GM04504 (cell line): Measurements from ENCODE around the gene CD74.

Experiments
- DNase-seq: peaks from one replicate; pipeline ENCODE4 v3.0.0-alpha.2; 2012; ENCODE audit warnings: low read depth

The CD74 gene

GRCh38 chr5:150396267-150396666 lies 16.4 kb downstream of the CD74 start:
- DNase-seq: no peak

- no peak for DNase-seq
Measured at GRCh38 chr5:150395688-150395975, 17.1 kb downstream of the CD74 start.

- no peak for DNase-seq
Measured at GRCh38 chr5:150394912-150395687, 17.6 kb downstream of the CD74 start.

GRCh38 chr5:150394131-150394530 lies 18.6 kb downstream of the CD74 start:
- no peak for DNase-seq

GRCh38 chr5:150393096-150393645 lies 19.5 kb downstream of the CD74 start:
- DNase-seq: no peak

GRCh38 chr5:150392680-150393079 lies 20.0 kb downstream of the CD74 start:
- no peak for DNase-seq

GRCh38 chr5:150391986-150392385 lies 20.7 kb downstream of the CD74 start:
- DNase-seq: no peak

GRCh38 chr5:150391064-150391834 lies 21.5 kb downstream of the CD74 start:
- DNase-seq: no peak

GRCh38 chr5:150389531-150390266 lies 23.0 kb downstream of the CD74 start:
- DNase-seq: no peak

GRCh38 chr5:150386024-150386855 lies 26.5 kb downstream of the CD74 start:
- DNase-seq: no peak

GRCh38 chr5:150384701-150385100 lies 28.0 kb downstream of the CD74 start:
- DNase-seq: no peak

GRCh38 chr5:150377964-150378694 lies 34.6 kb downstream of the CD74 start:
- peak; percentile 90 for DNase-seq

GRCh38 chr5:150376799-150377771 lies 35.6 kb downstream of the CD74 start:
- DNase-seq: no peak

GRCh38 chr5:150374651-150375050 lies 38.1 kb downstream of the CD74 start:
- DNase-seq: no peak

- DNase-seq: no peak
Measured at GRCh38 chr5:150372639-150373038, 40.1 kb downstream of the CD74 start.

- DNase-seq: no peak
Measured at GRCh38 chr5:150368526-150368925, 44.2 kb downstream of the CD74 start.

- no peak for DNase-seq
Measured at GRCh38 chr5:150364004-150364403, 48.7 kb downstream of the CD74 start.

- no peak for DNase-seq
Measured at GRCh38 chr5:150363185-150363584, 49.5 kb downstream of the CD74 start.

- no peak for DNase-seq
Measured at GRCh38 chr5:150361301-150361700, 51.4 kb downstream of the CD74 start.
